PC-3 (cell line): ENCODE measurements around the gene GMPR.

Experiments
- CTCF ChIP-seq: fragments of 300-600 bp; sonication (generic); conservative IDR thresholded peaks from 2 replicates; pipeline ENCODE4 v1.5.1; 2017; ENCODE audit warnings: antibody characterized with exemption, low read depth, mild to moderate bottlenecking, low read length
- EZH2 ChIP-seq: fragments of 300-600 bp; sonication (generic); IDR thresholded peaks from one replicate; pipeline ENCODE4 v1.6.1; 2017; ENCODE audit warnings: antibody characterized with exemption, mild to moderate bottlenecking, low read length; ENCODE audit not compliant: unreplicated experiment

DNA sequence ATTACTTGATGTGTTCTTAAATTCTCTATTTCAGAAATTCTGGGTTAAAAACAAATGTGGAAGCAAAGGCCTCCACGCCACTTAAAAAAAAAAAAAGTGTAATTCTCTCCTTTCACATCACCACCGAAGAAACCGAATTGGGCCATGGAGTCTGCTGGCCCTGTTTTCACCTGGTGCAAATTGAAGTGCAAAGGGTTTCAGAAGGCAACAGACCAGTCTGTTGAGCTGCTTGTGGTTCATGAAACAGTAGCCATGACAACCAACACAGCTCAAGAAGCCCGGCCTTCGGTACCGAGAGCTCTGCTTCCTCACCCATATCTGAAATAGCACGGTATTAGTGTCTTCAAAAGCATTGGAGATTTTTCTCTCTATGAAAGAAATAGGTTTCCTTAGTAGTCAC is 63.1 kb downstream of the GMPR start:
- TF ChIP-seq CTCF (no peak), EZH2 (no peak)
